Esophagus muscularis mucosa (tissue), 4 donors: ENCODE results near the gene GNG2.

Source experiments
- EP300 ChIP-seq: sonication (generic); formaldehyde crosslinking; IDR thresholded peaks from one replicate; pipeline ENCODE4 v1.6.1; 2017; ENCODE audit warnings: antibody characterized with exemption
- POLR2A ChIP-seq: fragments of 450-650 bp; IDR thresholded peaks from one replicate; pipeline ENCODE4 v1.6.1; 2017; ENCODE audit warnings: antibody characterized with exemption, moderate library complexity, mild to moderate bottlenecking, low read depth
- POLR2AphosphoS5 ChIP-seq, 2 donors: sonication (generic); formaldehyde crosslinking; IDR thresholded peaks; one replicate each; pipeline ENCODE4 v1.6.1; 2017; ENCODE audit warnings: antibody characterized with exemption in 2 of 2
- TF ChIP-seq, protein P1 (sequence below), 3 experiments: fragments of 200-600 bp in 2 of 3; fragments of 450-650 bp in 1 of 3; sonication (generic) in 2 of 3; IDR thresholded peaks; one replicate each; pipeline ENCODE4 v1.5.1; 2017 to 2019; ENCODE audit warnings: antibody characterized with exemption in 3 of 3, mild to moderate bottlenecking in 2 of 3, moderate library complexity in 1 of 3

DNA sequence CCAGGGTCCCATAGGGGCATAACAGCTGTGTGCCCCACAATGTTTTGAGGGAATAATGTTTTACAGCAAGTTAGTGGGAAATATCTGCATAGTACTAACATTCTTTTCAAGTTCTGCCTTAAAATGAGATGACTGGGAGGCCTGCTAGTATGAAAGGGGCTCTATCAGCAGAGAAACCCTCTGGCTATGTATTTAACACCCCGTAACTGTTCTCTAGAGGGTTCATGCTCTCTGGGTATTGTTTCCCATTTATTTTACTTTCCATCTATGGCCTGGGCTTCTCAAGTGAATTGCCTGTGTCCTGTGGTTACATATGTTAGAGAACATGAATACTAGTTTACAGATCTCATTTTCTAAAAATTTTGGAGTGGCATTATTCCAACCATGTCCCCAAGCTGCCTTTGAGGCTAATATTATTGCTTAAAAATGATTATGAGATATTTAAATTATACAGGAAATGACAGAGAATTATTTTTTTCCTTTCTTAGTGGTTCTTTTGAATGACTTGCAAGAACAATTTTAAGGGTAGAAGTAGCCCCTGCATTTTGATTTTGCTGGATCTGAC lies 37.5 kb downstream of the GNG2 start:
- TF ChIP-seq, protein P1, sequence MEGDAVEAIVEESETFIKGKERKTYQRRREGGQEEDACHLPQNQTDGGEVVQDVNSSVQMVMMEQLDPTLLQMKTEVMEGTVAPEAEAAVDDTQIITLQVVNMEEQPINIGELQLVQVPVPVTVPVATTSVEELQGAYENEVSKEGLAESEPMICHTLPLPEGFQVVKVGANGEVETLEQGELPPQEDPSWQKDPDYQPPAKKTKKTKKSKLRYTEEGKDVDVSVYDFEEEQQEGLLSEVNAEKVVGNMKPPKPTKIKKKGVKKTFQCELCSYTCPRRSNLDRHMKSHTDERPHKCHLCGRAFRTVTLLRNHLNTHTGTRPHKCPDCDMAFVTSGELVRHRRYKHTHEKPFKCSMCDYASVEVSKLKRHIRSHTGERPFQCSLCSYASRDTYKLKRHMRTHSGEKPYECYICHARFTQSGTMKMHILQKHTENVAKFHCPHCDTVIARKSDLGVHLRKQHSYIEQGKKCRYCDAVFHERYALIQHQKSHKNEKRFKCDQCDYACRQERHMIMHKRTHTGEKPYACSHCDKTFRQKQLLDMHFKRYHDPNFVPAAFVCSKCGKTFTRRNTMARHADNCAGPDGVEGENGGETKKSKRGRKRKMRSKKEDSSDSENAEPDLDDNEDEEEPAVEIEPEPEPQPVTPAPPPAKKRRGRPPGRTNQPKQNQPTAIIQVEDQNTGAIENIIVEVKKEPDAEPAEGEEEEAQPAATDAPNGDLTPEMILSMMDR (IDR thresholded peaks at IDR 0.05) = no peak
- TF ChIP-seq POLR2AphosphoS5 (IDR thresholded peaks at IDR 0.05) (no peak), POLR2A (no peak), EP300 (no peak)
